Activated B cell treated with CpG ODN at 0.5 μM for 24 hours (primary cell): ENCODE data around the gene PNPLA2. TPM values are rescaled to one million over a fixed set of nuclear protein-coding genes. Genes with fewer than 3 reads are reported as not detected.

Experiments
- ATAC-seq: fragments of 200-7000 bp; cut with Tn5 transposase; one replicate; pipeline ENCODE4 v1.10.0; 2021; ENCODE audit warnings: low read depth, mild to moderate bottlenecking, moderate library complexity
- CTCF ChIA-PET: fragments of 350-600 bp; sonication (Branson Sonifier 250); formaldehyde crosslinking; loops from one replicate; lab custom pipeline; 2021; ENCODE audit warnings: antibody characterized with exemption; lab: Charles Lee
- POLR2A ChIA-PET: fragments of 350-600 bp; sonication (Branson Sonifier 250); formaldehyde crosslinking; loops from one replicate; lab custom pipeline; 2021; ENCODE audit warnings: antibody characterized with exemption; lab: Charles Lee
- DNase-seq: peaks from one replicate; pipeline ENCODE4 v3.0.0; 2022
- H3K27ac Mint-ChIP-seq: one replicate; pipeline ENCODE4 v1.8.0; 2020; ENCODE audit warnings: mixed read lengths
- H3K27me3 Mint-ChIP-seq: one replicate; pipeline ENCODE4 v1.8.0; 2021; ENCODE audit warnings: mixed read lengths
- H3K36me3 Mint-ChIP-seq: one replicate; pipeline ENCODE4 v1.8.0; 2021; ENCODE audit warnings: low read depth, mixed read lengths
- H3K4me1 Mint-ChIP-seq: one replicate; pipeline ENCODE4 v1.8.0; 2021; ENCODE audit warnings: mixed read lengths
- H3K4me3 Mint-ChIP-seq: one replicate; pipeline ENCODE4 v1.8.0; 2020; ENCODE audit warnings: mild to moderate bottlenecking, mixed read lengths
- H3K9me3 Mint-ChIP-seq: one replicate; pipeline ENCODE4 v1.8.0; 2020; ENCODE audit warnings: mixed read lengths
- CTCF ChIP-seq: fragments of 200-600 bp; IDR thresholded peaks from one replicate; pipeline ENCODE4 v1.8.0; 2022; ENCODE audit warnings: antibody characterized with exemption, mild to moderate bottlenecking
- intact Hi-C: fragments of 100-400 bp; cut with micrococcal nuclease; formaldehyde crosslinking; loops from one replicate; pipeline ENCODE4 v1.15.1; 2024
- total RNA-seq: library from RNA; stranded (reverse); gene quantifications from 2 replicates; pipeline ENCODE4 v1.2.3, GENCODE V29; 2022

PNPLA2 gene
- total RNA-seq, 1 donor from 2014 or later = 53.2 TPM

GRCh38 chr11:827146-827896 lies 8.6 kb downstream of the PNPLA2 start:
- peaks cover 19% of the 10 kb centered on the region for H3K36me3 Mint-ChIP-seq
- peak overlapping the region; percentile 80 for H3K4me3 Mint-ChIP-seq
- intact Hi-C loops = no loop called here
- peak overlapping the region; percentile 61 for H3K27ac Mint-ChIP-seq
- ATAC-seq (peak; percentile 16), DNase-seq (peak; percentile 47)
- POLR2A ChIA-PET = interaction anchor here (0.6 to 8.3 kb wide), 4 partner anchors 9 to 211 kb away, joined by 3 to 104 read pairs (median 5); partner anchors contain the start of genes PNPLA2 and TSPAN4
- TF ChIP-seq CTCF = no peak
- CTCF ChIA-PET = no interaction called here
- peaks cover 3% of the 10 kb centered on the region for H3K27me3 Mint-ChIP-seq
- H3K9me3 Mint-ChIP-seq = no peaks in the 10 kb centered on the region
- H3K4me1 Mint-ChIP-seq = peaks cover 42% of the 10 kb centered on the region

GRCh38 chr11:827897-828192 lies 9.1 kb downstream of the PNPLA2 start, which contains the start of gene CRACR2B:
Gene CRACR2B, plus strand, starts transcription at chr11:827919. Its CDS starts 689 bp downstream, at chr11:828608.
- ChIA-PET POLR2A (interaction anchor here (0.6 to 8.3 kb wide), 5 partner anchors 9 to 30 kb away, joined by 3 to 104 read pairs (median 4); partner anchors contain the start of genes PNPLA2 and TSPAN4), CTCF (no interaction called here)
- H3K27ac Mint-ChIP-seq = peak within 1 kb of the TSS; percentile 61
- DNase-seq = no peak
- H3K36me3 Mint-ChIP-seq = peaks cover 15% of the 10 kb centered on the region
- ATAC-seq = no peak
- H3K9me3 Mint-ChIP-seq = no peaks in the 10 kb centered on the region
- intact Hi-C loops = no loop called here
- peak within 1 kb of the TSS; percentile 80 for H3K4me3 Mint-ChIP-seq
- no peak for TF ChIP-seq CTCF
- H3K27me3 Mint-ChIP-seq = peaks cover 3% of the 10 kb centered on the region
- H3K4me1 Mint-ChIP-seq = peaks cover 42% of the 10 kb centered on the region

- peak overlapping the region; percentile 71 for H3K4me3 Mint-ChIP-seq
- ATAC-seq (no peak), DNase-seq (no peak)
- H3K4me1 Mint-ChIP-seq = peaks cover 44% of the 10 kb centered on the region
- no peaks in the 10 kb centered on the region for H3K9me3 Mint-ChIP-seq
- no peak for TF ChIP-seq CTCF
- H3K36me3 Mint-ChIP-seq = peaks cover 14% of the 10 kb centered on the region
- POLR2A ChIA-PET = interaction anchor here (0.5 to 8.3 kb wide), 8 partner anchors 10 to 81 kb away, joined by 3 to 104 read pairs (median 4); partner anchors contain the start of genes PNPLA2, POLR2L, RPLP2 and TSPAN4
- intact Hi-C loops = no loop called here
- no peak overlapping the region for H3K27ac Mint-ChIP-seq
- peaks cover 3% of the 10 kb centered on the region for H3K27me3 Mint-ChIP-seq
- CTCF ChIA-PET = no interaction called here
Measured at GRCh38 chr11:828506-829175, 9.9 kb downstream of the PNPLA2 start.

- ATAC-seq = no peak
- POLR2A ChIA-PET = interaction anchor here (0.5 to 8.3 kb wide), 6 partner anchors 11 to 80 kb away, joined by 4 to 104 read pairs (median 4); partner anchors contain the start of genes PNPLA2, POLR2L, RPLP2 and TSPAN4
- no peaks in the 10 kb centered on the region for H3K9me3 Mint-ChIP-seq
- peak overlapping the region; percentile 71 for H3K4me3 Mint-ChIP-seq
- no peak overlapping the region for H3K27ac Mint-ChIP-seq
- CTCF ChIA-PET = no interaction called here
- H3K27me3 Mint-ChIP-seq = peaks cover 6% of the 10 kb centered on the region
- no peak for TF ChIP-seq CTCF
- no peak for DNase-seq
- peaks cover 9% of the 10 kb centered on the region for H3K36me3 Mint-ChIP-seq
- intact Hi-C loops = no loop called here
- peaks cover 51% of the 10 kb centered on the region for H3K4me1 Mint-ChIP-seq
Measured at GRCh38 chr11:829176-829846, 10.6 kb downstream of the PNPLA2 start.
